Measurements from ENCODE around the gene FHL2. TPM values are rescaled to one million over a fixed set of nuclear protein-coding genes. Genes with fewer than 3 reads are reported as not detected.

The FHL2 gene
- total and polyA plus RNA-seq, 9 of the 15 experiments (the other 6 are each of a cell fraction or from before 2014, with no cell fraction given): 7.5 to 33.1 (median 23.9) TPM

DNA sequence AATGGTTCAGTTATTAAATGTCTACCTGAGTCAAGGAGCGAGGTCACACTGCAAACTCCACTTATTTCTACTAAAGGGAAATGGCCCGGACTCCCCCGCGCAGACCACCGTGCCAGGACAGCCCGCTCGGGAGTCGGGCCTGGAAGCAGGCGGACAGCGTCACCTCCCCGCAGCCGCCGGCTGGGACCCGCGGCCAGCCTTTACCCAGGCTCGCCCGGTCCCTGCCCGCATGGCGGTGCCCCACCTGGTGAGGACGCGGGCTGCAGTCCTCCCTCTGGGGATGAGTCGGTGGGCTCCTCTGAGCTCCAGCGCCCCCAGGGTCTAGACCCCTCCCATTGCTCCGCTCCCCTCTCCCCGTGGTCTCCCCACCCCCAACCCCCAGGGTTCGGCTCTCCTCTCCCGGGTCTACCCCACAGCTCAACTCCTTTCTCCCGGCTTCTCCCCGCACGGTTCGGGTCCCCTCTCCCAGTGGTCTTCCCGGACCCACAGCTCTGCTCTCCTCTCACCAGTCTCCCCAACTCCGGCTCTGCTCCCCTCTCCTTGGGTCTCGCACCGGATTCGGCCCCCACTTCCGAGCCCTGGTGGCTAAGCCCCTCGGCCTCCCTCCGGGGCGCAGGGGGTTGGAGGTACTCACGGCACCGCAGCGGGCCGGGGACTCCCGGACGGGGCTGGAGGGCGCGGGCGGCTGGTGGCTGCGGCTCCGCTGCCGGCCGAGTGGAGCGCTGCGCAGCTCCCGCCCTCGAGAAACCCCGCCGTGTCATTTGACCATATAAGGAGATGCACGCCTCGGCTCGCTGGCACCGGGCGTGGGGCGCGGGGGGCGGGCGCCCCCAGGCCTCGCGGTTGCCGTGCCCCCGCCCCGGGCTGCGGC lies at the start of gene FHL2 (continued):
- no peak for TF ChIP-seq GTF2A2 (tag; IDR thresholded peaks at IDR 0.05)
- TF ChIP-seq, protein P1, sequence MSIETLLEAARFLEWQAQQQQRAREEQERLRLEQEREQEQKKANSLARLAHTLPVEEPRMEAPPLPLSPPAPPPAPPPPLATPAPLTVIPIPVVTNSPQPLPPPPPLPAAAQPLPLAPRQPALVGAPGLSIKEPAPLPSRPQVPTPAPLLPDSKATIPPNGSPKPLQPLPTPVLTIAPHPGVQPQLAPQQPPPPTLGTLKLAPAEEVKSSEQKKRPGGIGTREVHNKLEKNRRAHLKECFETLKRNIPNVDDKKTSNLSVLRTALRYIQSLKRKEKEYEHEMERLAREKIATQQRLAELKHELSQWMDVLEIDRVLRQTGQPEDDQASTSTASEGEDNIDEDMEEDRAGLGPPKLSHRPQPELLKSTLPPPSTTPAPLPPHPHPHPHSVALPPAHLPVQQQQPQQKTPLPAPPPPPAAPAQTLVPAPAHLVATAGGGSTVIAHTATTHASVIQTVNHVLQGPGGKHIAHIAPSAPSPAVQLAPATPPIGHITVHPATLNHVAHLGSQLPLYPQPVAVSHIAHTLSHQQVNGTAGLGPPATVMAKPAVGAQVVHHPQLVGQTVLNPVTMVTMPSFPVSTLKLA (conservative IDR thresholded peaks at IDR 0.05): peak in 1 of 2 experiments; percentile 54; a peak in 1 of 4 replicates
- TF ChIP-seq DIDO1 (tag; IDR thresholded peaks at IDR 0.05; ENCODE audit: low read depth): no peak
- no peak for TF ChIP-seq STAT5B (CRISPR knock-in tag; IDR thresholded peaks at IDR 0.05)
- no peak for TF ChIP-seq ZNF347 (CRISPR knock-in tag; IDR thresholded peaks at IDR 0.05; ENCODE audit: low read depth)
- TF ChIP-seq, protein P2, sequence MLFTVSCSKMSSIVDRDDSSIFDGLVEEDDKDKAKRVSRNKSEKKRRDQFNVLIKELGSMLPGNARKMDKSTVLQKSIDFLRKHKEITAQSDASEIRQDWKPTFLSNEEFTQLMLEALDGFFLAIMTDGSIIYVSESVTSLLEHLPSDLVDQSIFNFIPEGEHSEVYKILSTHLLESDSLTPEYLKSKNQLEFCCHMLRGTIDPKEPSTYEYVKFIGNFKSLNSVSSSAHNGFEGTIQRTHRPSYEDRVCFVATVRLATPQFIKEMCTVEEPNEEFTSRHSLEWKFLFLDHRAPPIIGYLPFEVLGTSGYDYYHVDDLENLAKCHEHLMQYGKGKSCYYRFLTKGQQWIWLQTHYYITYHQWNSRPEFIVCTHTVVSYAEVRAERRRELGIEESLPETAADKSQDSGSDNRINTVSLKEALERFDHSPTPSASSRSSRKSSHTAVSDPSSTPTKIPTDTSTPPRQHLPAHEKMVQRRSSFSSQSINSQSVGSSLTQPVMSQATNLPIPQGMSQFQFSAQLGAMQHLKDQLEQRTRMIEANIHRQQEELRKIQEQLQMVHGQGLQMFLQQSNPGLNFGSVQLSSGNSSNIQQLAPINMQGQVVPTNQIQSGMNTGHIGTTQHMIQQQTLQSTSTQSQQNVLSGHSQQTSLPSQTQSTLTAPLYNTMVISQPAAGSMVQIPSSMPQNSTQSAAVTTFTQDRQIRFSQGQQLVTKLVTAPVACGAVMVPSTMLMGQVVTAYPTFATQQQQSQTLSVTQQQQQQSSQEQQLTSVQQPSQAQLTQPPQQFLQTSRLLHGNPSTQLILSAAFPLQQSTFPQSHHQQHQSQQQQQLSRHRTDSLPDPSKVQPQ (CRISPR knock-in tag; IDR thresholded peaks at IDR 0.05; ENCODE audit: borderline replicate concordance): no peak
- TF ChIP-seq FOXA3 (CRISPR knock-in tag; conservative IDR thresholded peaks at IDR 0.05 in 1 of 2, IDR thresholded peaks at IDR 0.05 in 1 of 2): no peak
- no peak for TF ChIP-seq GTF2F1 (IDR thresholded peaks at IDR 0.05; ENCODE audit: low read depth, low read length)
- TF ChIP-seq POLR2A (conservative IDR thresholded peaks at IDR 0.05): peak; percentile 93
- no peak for TF ChIP-seq EHMT2 (IDR thresholded peaks at IDR 0.05)
- TF ChIP-seq ZFP1 (CRISPR knock-in tag; IDR thresholded peaks at IDR 0.05): no peak
- no peak; the same call in 1 of the 2 replicates for TF ChIP-seq ZNF12 (CRISPR knock-in tag; IDR thresholded peaks at IDR 0.05)
- TF ChIP-seq EWSR1 (IDR thresholded peaks at IDR 0.05; ENCODE audit: borderline replicate concordance, low read depth, partially characterized antibody): no peak
- TF ChIP-seq ZNF217 (CRISPR knock-in tag; IDR thresholded peaks at IDR 0.05): no peak
- 0 out of 2 replicates have a peak, but pooled peaks have one; percentile 24 for TF ChIP-seq TARDBP (IDR thresholded peaks at IDR 0.05)
- no peak for TF ChIP-seq ERF (CRISPR knock-in tag; IDR thresholded peaks at IDR 0.05)
- no peak for TF ChIP-seq SNRNP70 (optimal IDR thresholded peaks at IDR 0.05; ENCODE audit: low read depth, low read length)
- peak; percentile 88 for TF ChIP-seq CCNT2 (IDR thresholded peaks at IDR 0.05; ENCODE audit: borderline replicate concordance, extremely low read depth, insufficient read length, low read depth, low read length)
- TF ChIP-seq CHCHD3 (CRISPR knock-in tag; IDR thresholded peaks at IDR 0.05): 0 out of 2 replicates have a peak, but pooled peaks have one; percentile 25
- TF ChIP-seq EP400 (IDR thresholded peaks at IDR 0.05): no peak; the same call in 1 of the 2 replicates
- TF ChIP-seq CBFA2T3 (IDR thresholded peaks at IDR 0.05): no peak
